Activated CD8-positive, alpha-beta T cell treated with anti-CD3 and anti-CD28 coated beads for 36 hours (primary cell): ENCODE data around the gene PLXNB2. TPM values are rescaled to one million over a fixed set of nuclear protein-coding genes. Genes with fewer than 3 reads are reported as not detected.
A peak's percentile ranks its signal among the peaks of the same experiment; 100 is the strongest.

ENCODE experiments used
- ATAC-seq: fragments of 200-7000 bp; cut with Tn5 transposase; one replicate; pipeline ENCODE4 v1.10.0; 2021; ENCODE audit warnings: mild to moderate bottlenecking, moderate library complexity
- CTCF ChIA-PET: fragments of 350-600 bp; sonication (Branson Sonifier 250); formaldehyde crosslinking; loops from one replicate; lab custom pipeline; 2021; ENCODE audit warnings: antibody characterized with exemption; lab: Charles Lee
- POLR2A ChIA-PET: fragments of 350-600 bp; sonication (Branson Sonifier 250); formaldehyde crosslinking; loops from one replicate; lab custom pipeline; 2021; ENCODE audit warnings: antibody characterized with exemption; lab: Charles Lee
- DNase-seq: peaks from one replicate; pipeline ENCODE4 v3.0.0-alpha.2; 2020
- H3K27ac Mint-ChIP-seq: one replicate; pipeline ENCODE4 v1.8.0; 2021; ENCODE audit warnings: mild to moderate bottlenecking, mixed read lengths
- H3K27me3 Mint-ChIP-seq: one replicate; pipeline ENCODE4 v1.8.0; 2021; ENCODE audit warnings: mixed read lengths
- H3K36me3 Mint-ChIP-seq: one replicate; pipeline ENCODE4 v1.8.0; 2021; ENCODE audit warnings: low read depth, mixed read lengths
- H3K4me1 Mint-ChIP-seq: one replicate; pipeline ENCODE4 v1.8.0; 2021; ENCODE audit warnings: low read depth, mixed read lengths
- H3K4me3 Mint-ChIP-seq: one replicate; pipeline ENCODE4 v1.8.0; 2021; ENCODE audit warnings: mild to moderate bottlenecking, moderate library complexity, mixed read lengths
- H3K9me3 Mint-ChIP-seq: one replicate; pipeline ENCODE4 v1.8.0; 2021; ENCODE audit warnings: mixed read lengths
- CTCF ChIP-seq: fragments of 200-600 bp; IDR thresholded peaks from one replicate; pipeline ENCODE4 v1.8.0; 2022; ENCODE audit warnings: antibody characterized with exemption, mild to moderate bottlenecking
- intact Hi-C: fragments of 100-400 bp; cut with micrococcal nuclease; formaldehyde crosslinking; loops from one replicate; pipeline ENCODE4 v1.10.0; 2022
- total RNA-seq, 2 experiments: library from RNA; stranded (reverse); gene quantifications; one replicate each; pipeline ENCODE4 v1.2.3, GENCODE V29; 2021

The PLXNB2 gene
- total RNA-seq, 2 experiments from 2014 or later: 22.1 to 26.4 TPM

GRCh38 chr22:50341977-50342650, 34.7 kb upstream of the PLXNB2 start:
- Mint-ChIP-seq H3K9me3 (no peaks in the 10 kb centered on the region), H3K4me1 (peaks cover 13% of the 10 kb centered on the region), H3K36me3 (no peaks in the 10 kb centered on the region), H3K27ac (peak overlapping the region; percentile 86), H3K4me3 (peak overlapping the region; percentile 75), H3K27me3 (no peaks in the 10 kb centered on the region)
- ChIA-PET POLR2A (interaction anchor here (1.0 to 2.1 kb wide), 8 partner anchors 14 to 230 kb away, joined by 3 to 7 read pairs (median 4); partner anchors contain the start of genes HDAC10 and TUBGCP6), CTCF (interaction anchor here (0.7 to 2.7 kb wide), 25 partner anchors 8 to 183 kb away, joined by 3 to 37 read pairs (median 5); partner anchors contain the start of genes DENND6B, HDAC10 and SCO2)
- intact Hi-C loops: loop anchor here (5.0 kb wide), 2 partner anchors 70 to 90 kb away; partner anchors contain the start of genes HDAC10 and MAPK11
- ATAC-seq (peak; percentile 58), DNase-seq (peak; percentile 94)
- peak; percentile 96 for TF ChIP-seq CTCF

GRCh38 chr22:50339945-50340879, 32.8 kb upstream of the PLXNB2 start:
- ATAC-seq (no peak), DNase-seq (peak; percentile 33)
- H3K36me3 Mint-ChIP-seq: no peaks in the 10 kb centered on the region
- no peak overlapping the region for H3K27ac Mint-ChIP-seq
- no peaks in the 10 kb centered on the region for H3K9me3 Mint-ChIP-seq
- intact Hi-C loops: loop anchor here (5.0 kb wide), 2 partner anchors 68 to 88 kb away; partner anchors contain the start of genes HDAC10 and MAPK11
- ChIA-PET CTCF (interaction anchor here (1.5 to 2.7 kb wide), 8 partner anchors 13 to 185 kb away, joined by 3 to 37 read pairs (median 17); partner anchors contain the start of genes DENND6B, HDAC10 and SCO2), POLR2A (interaction anchor here (0.6 to 2.1 kb wide), 3 partner anchors 21 to 184 kb away, joined by 3 to 6 read pairs (median 3); no protein-coding TSS in a partner anchor)
- no peak for TF ChIP-seq CTCF
- no peak overlapping the region for H3K4me3 Mint-ChIP-seq
- H3K27me3 Mint-ChIP-seq: no peaks in the 10 kb centered on the region
- H3K4me1 Mint-ChIP-seq: peaks cover 13% of the 10 kb centered on the region

- TF ChIP-seq CTCF: no peak
- H3K4me1 Mint-ChIP-seq: peaks cover 13% of the 10 kb centered on the region
- POLR2A ChIA-PET: no interaction called here
- no peaks in the 10 kb centered on the region for H3K36me3 Mint-ChIP-seq
- H3K4me3 Mint-ChIP-seq: no peak overlapping the region
- ATAC-seq (no peak), DNase-seq (no peak)
- H3K9me3 Mint-ChIP-seq: no peaks in the 10 kb centered on the region
- no peaks in the 10 kb centered on the region for H3K27me3 Mint-ChIP-seq
- H3K27ac Mint-ChIP-seq: no peak overlapping the region
- CTCF ChIA-PET: no interaction called here
- intact Hi-C loops: no loop called here
These were observed 31.5 kb upstream of the PLXNB2 start for GRCh38 chr22:50338860-50339462.

GRCh38 chr22:50338042-50338573, 30.7 kb upstream of the PLXNB2 start:
- no peak overlapping the region for H3K27ac Mint-ChIP-seq
- no peak for ATAC-seq

More at GRCh38 chr22:50338042-50338573, 30.7 kb upstream of the PLXNB2 start:
- no peak for DNase-seq
- intact Hi-C loops: no loop called here
- Mint-ChIP-seq H3K36me3 (no peaks in the 10 kb centered on the region), H3K9me3 (no peaks in the 10 kb centered on the region), H3K27me3 (no peaks in the 10 kb centered on the region), H3K4me1 (peaks cover 13% of the 10 kb centered on the region), H3K4me3 (no peak overlapping the region)
- ChIA-PET POLR2A (no interaction called here), CTCF (no interaction called here)
- TF ChIP-seq CTCF: no peak
